Stimulated activated CD4-positive, alpha-beta T cell treated with anti-CD3 and anti-CD28 coated beads, Interleukin-4, amount 100 ng/mL, for 4 hours (primary cell): Measurements from ENCODE around the gene LIN28B.
"Not testable (repeated sequence)": the region's sequence is repeated elsewhere in the genome, so short reads cannot be mapped to it uniquely, and the experiment has no call there.

Experiments
- DNase-seq, 2 experiments: peaks; one replicate each; pipeline ENCODE4 v3.0.0-alpha.2; 2020

Gene LIN28B

GRCh38 chr6:104957301-104958177, 632 bp downstream of the LIN28B start:
- DNase-seq, result no peak

DNA sequence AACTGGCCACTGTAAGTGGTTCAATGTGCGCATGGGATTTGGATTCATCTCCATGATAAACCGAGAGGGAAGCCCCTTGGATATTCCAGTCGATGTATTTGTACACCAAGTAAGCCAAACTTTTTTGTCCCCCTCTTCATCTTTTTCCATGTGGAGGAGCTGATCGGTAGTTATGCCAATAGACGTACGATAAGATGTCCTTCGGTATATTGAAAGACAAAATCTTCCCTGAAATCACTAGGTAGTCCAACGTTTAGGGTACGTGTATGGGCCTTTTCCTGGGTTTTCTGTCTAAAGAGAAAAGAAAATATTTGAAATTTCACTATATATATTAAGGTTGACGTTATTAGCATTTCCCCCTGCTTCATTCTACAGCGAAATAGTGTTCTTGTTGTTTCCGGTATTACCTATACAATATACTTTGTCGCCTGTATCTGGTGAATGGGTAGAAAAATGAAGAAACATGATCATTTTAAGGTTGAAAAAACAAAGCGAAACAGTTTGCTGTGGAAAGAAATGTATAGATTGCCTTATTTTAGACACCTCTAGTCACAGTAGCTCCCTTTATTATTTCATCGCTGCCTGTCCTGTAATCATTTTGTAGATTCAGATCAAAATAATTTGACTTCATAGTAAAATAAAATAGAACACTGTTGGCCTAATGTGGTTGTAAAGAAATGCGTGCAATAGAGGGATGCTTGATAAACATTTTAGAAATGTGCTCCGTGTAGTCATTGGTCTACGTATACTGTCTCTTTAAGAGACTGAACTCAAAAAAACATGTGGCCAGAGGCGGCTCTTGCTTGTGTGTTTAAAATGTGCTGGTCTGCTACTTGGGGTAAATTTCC, 1.5 kb downstream of the LIN28B start:
- no peak for DNase-seq

DNA sequence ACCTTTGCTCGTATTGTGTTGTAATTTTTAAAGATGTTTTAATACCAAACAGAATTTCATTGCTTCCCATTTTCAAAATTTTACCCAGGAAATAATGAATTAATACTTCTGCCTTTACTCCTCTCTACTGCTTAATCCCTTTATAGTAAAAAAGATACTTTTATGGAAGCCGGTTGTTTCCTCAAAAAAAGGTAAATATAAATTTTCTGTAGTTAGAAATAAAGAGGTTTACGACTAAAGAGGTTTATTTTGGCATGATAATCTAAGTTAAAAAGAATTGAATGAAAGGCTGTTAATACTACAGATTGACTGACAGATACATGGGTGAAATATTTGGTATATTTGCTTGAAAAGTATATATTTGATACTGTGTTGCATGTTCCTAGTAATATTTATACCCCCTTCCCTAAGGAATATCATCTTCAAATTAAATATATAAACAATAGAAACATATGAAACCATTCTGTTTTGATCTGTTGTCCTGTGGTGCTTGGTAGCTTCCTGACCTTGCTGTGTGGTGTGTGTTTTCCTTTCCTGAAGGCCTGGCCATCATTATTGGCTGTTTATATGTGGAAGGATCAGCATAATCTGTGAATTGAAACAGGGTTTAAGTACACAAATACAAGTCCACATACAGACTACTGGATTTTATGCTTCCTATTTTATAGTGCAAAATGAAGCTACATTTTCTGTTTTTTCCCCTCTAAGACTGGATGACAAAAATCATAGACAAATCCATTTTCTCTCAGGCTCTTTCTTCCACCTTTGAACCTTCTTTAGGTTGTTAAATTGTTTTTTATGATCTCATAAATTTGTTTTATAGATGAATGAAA, 2.3 kb downstream of the LIN28B start:
- DNase-seq, result no peak

DNA sequence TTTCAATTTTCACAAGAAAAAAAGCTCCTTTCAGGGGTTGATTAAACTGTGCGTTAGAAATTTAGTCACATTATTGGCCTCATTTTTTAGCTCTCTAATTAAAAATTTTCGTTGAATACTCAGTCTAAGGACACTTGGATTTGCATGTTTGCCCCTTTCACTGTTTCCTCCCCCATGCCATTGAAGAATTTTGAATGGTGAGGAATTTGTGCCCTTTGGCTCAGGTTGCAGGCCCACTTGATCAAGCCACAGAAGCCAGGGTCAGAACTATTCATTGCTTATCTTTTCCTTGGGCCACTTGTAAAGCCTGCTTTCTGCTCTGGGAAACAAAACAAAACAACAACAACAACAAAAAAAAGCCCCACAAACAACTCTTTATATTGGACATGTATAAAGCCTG, 12.2 kb downstream of the LIN28B start:
- DNase-seq, result no peak

- DNase-seq, result no peak
Measured at GRCh38 chr6:104969785-104970581, 13.1 kb downstream of the LIN28B start.

DNA sequence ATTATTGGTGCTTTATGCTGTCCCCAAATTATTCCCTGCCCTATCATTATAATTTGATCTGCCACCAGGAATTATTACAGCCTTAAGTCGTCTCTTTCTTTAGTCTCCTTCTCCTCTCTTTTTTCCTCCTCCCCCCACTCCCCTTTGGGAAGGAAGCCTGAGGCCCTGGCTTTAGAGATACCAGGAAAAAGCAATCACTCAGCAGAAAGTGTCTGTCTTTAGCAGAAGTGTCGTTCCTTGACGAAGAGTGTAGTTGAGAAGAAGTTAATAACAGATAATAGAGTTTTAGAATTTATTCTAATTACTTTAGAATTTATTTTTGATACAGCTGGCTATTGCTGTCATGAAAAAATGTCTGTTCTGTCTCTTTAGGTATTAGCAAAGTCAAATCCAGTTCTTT, 16.5 kb downstream of the LIN28B start:
- DNase-seq, result no peak

DNA sequence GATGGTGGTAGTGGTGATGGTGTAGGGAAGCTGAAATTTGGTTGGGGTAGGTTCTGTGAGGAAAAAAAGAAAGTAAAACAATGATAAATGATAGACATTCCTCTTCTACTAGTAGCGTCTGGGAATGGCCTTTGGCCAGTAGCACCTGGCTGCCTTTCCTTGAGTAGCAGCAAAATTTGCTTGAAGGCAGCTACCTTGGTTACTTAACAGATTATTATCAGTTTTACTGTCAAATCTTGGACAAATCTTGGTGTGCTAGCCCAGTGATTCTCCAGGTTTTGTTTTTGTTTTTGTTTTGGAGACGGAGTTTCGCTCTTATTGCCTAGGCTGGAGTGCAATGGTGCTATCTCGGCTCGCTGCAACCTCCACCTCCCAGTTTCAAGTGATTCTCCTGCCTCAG, 26.4 kb downstream of the LIN28B start:
- DNase-seq, result no peak

GRCh38 chr6:104983776-104984175, 26.9 kb downstream of the LIN28B start:
- DNase-seq, result no peak

DNA sequence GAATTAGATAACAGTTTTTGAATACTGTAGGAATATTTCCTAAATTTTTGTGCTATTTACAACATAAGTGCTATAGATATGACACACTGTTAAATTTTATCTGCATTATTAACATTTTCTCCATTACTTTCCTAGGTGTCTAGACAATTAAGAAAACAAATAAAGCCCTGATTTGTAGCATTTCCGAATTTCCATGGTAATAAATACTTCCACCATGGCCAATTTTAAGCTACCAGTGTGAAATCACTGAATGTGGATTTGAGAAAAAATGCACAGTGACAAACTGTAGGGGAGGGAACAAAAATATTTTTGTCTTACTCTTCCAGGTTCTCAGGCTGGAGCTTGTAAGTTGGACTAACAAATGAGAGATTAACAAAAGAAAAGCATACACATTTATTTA, 27.9 kb downstream of the LIN28B start:
- no peak for DNase-seq

- DNase-seq, result not testable (repeated sequence)
Measured at GRCh38 chr6:104985875-104986274, 29.0 kb downstream of the LIN28B start.

DNA sequence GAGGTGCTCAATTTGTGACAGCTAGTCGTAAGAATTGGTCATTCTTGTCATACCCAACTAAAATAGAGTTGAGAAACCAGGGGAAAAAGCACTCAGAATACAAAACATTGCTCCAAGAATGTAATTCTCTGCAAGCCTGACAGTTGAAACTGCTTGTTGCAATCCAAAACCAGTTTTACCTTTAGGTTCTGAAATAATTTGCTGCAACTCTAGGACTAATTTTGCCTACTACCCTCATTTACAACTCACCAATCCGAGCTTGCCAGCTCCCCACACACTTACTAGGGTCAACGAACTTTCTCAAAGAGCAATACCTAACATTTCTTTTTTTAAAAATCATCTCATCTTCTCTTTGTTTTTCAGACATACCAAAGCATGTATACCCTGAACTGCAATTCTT, 29.7 kb downstream of the LIN28B start:
- DNase-seq, result no peak

GRCh38 chr6:104987218-104987617, 30.3 kb downstream of the LIN28B start:
- no peak for DNase-seq

DNA sequence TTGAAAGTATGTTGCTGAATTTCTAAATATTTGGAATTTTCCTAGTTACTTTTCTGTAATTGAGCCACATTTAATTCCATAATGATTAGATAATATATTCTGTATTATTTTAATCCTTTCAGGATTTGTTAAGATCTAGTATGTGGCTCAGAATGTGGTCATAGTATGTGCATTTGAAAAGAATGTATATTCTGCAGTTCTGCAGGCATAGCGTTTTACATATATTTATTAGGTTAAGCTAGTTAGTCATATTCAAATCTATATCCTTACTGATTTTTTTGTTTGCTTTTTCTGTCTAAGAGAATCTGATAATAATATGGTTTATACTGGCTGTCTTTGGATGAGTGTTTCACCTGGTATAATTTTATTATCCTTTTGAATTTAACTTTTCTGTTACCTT, 33.2 kb downstream of the LIN28B start:
- no peak for DNase-seq

GRCh38 chr6:104991062-104991461, 34.2 kb downstream of the LIN28B start:
- DNase-seq, result not testable (repeated sequence)

GRCh38 chr6:104993576-104993975, 36.7 kb downstream of the LIN28B start:
- not testable (repeated sequence) for DNase-seq

- DNase-seq, result no peak
Measured at GRCh38 chr6:104995989-104996617, 39.2 kb downstream of the LIN28B start.

DNA sequence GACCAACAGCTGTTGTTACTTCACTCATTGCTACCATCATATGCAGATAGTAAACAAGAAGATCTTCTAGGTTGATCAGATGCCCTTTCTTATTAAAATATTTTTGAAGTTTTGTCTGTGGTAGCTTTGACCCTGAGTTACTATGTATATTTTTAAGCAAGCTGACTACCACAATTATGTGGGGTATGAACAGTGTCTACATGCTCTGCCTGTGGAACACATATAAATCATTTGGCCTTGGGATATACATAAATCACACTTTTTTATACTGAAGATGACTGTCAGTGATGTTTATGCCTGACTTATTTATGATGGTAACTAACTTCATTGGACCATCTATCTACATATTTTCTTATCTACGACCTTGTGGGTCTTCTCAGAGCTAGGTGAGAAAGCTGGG, 44.2 kb downstream of the LIN28B start:
- no peak for DNase-seq

DNA sequence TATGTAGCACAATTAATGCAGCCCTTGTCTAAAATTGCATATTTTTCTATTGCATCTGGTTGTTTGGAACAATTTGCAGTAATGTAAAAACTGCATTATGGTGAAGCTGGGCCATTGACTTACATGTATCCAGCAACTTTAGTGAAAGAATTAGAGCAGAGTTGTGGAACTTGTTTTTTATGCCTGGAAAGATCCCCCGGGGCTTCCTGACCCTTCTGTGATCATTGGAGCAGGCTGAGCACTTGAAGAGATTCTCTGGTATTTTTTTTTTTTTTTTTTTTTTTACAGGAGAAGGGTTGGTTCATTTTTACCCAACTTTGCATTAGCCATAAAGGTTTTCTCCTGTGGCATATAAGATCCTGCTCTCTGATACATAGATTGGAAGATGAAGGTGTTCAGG, 45.0 kb downstream of the LIN28B start:
- DNase-seq, result no peak

GRCh38 chr6:105005451-105005850, 48.5 kb downstream of the LIN28B start:
- no peak for DNase-seq

- not testable (repeated sequence) for DNase-seq
Measured at GRCh38 chr6:105013459-105013858, 56.6 kb downstream of the LIN28B start.

DNA sequence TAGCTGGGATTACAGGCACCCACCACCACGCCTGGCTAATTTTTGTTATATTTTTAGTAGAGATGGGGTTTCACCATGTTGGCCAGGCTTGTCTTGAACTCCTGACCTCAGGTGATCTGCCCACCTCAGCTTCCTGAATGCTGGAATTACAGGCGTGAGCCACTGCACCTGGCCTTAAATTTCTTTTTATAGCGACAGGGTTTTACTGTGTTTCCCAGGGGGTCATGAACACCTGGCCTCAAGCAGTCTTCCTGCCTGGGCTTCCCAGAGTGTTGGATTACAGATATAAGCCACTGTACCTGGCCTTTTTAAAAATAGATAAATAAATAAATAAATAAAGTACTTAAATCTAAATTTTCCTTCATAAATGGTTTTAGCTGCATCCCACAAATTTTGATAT, 57.5 kb downstream of the LIN28B start:
- DNase-seq, result no peak

GRCh38 chr6:105014954-105015353, 58.0 kb downstream of the LIN28B start:
- DNase-seq, result no peak
